Measurements from ENCODE around the gene FUT8.

The FUT8 gene

GRCh38 chr14:65783101-65783500 is 370.6 kb downstream of the FUT8 start:
- H3K4me1 ChIP-seq (ENCODE audit: control insufficient read depth in 1 of 2, insufficient read depth in 2 of 2, low read length in 2 of 2): no peaks in the 10 kb centered on the region
- no peaks in the 10 kb centered on the region for H3K27me3 ChIP-seq (ENCODE audit: low read depth, low read length)
- no peak overlapping the region for H3K4me3 ChIP-seq (ENCODE audit: low read depth in 1 of 2, low read length in 2 of 2)
- no peaks in the 10 kb centered on the region for H3K36me3 ChIP-seq (ENCODE audit: control insufficient read depth in 1 of 2, insufficient read depth in 2 of 2, low read length in 2 of 2)
- H3K9me3 ChIP-seq (ENCODE audit: control insufficient read depth in 1 of 2, low read length in 2 of 2): no peaks in the 10 kb centered on the region
- no peak overlapping the region for H3K27ac ChIP-seq (ENCODE audit: low read length)

- Histone ChIP-seq H3K9me3 (ENCODE audit: control insufficient read depth in 1 of 2, low read length in 2 of 2) (no peaks in the 10 kb centered on the region), H3K36me3 (ENCODE audit: control insufficient read depth in 1 of 2, insufficient read depth in 2 of 2, low read length in 2 of 2) (no peaks in the 10 kb centered on the region), H3K4me1 (ENCODE audit: control insufficient read depth in 1 of 2, insufficient read depth in 2 of 2, low read length in 2 of 2) (no peaks in the 10 kb centered on the region), H3K27ac (ENCODE audit: low read length) (no peak overlapping the region), H3K4me3 (ENCODE audit: low read depth in 1 of 2, low read length in 2 of 2) (no peak overlapping the region), H3K27me3 (ENCODE audit: low read depth, low read length) (no peaks in the 10 kb centered on the region)
Measured at GRCh38 chr14:65783576-65783975, 371.0 kb downstream of the FUT8 start.

GRCh38 chr14:65784574-65784973 is 372.0 kb downstream of the FUT8 start:
- H3K27me3 ChIP-seq (ENCODE audit: low read depth, low read length): no peaks in the 10 kb centered on the region

GRCh38 chr14:65787461-65787860 is 374.9 kb downstream of the FUT8 start:
- H3K4me3 ChIP-seq (ENCODE audit: low read depth in 1 of 2, low read length in 2 of 2): no peak overlapping the region
- H3K4me1 ChIP-seq (ENCODE audit: control insufficient read depth in 1 of 2, insufficient read depth in 2 of 2, low read length in 2 of 2): no peaks in the 10 kb centered on the region
- H3K27ac ChIP-seq (ENCODE audit: low read length): no peak overlapping the region
- H3K9me3 ChIP-seq (ENCODE audit: control insufficient read depth in 1 of 2, low read length in 2 of 2): no peaks in the 10 kb centered on the region
- H3K36me3 ChIP-seq (ENCODE audit: control insufficient read depth in 1 of 2, insufficient read depth in 2 of 2, low read length in 2 of 2): no peaks in the 10 kb centered on the region
- H3K27me3 ChIP-seq (ENCODE audit: low read depth, low read length): no peaks in the 10 kb centered on the region

More at GRCh38 chr14:65784574-65784973, 372.0 kb downstream of the FUT8 start:
- Histone ChIP-seq H3K4me3 (ENCODE audit: low read depth in 1 of 2, low read length in 2 of 2) (no peak overlapping the region), H3K36me3 (ENCODE audit: control insufficient read depth in 1 of 2, insufficient read depth in 2 of 2, low read length in 2 of 2) (no peaks in the 10 kb centered on the region), H3K4me1 (ENCODE audit: control insufficient read depth in 1 of 2, insufficient read depth in 2 of 2, low read length in 2 of 2) (no peaks in the 10 kb centered on the region), H3K9me3 (ENCODE audit: control insufficient read depth in 1 of 2, low read length in 2 of 2) (no peaks in the 10 kb centered on the region), H3K27ac (ENCODE audit: low read length) (no peak overlapping the region)

GRCh38 chr14:65788876-65789275 is 376.3 kb downstream of the FUT8 start:
- Histone ChIP-seq H3K4me3 (ENCODE audit: low read depth in 1 of 2, low read length in 2 of 2) (no peak overlapping the region), H3K9me3 (ENCODE audit: control insufficient read depth in 1 of 2, low read length in 2 of 2) (no peaks in the 10 kb centered on the region), H3K27me3 (ENCODE audit: low read depth, low read length) (no peaks in the 10 kb centered on the region), H3K36me3 (ENCODE audit: control insufficient read depth in 1 of 2, insufficient read depth in 2 of 2, low read length in 2 of 2) (no peaks in the 10 kb centered on the region), H3K4me1 (ENCODE audit: control insufficient read depth in 1 of 2, insufficient read depth in 2 of 2, low read length in 2 of 2) (no peaks in the 10 kb centered on the region), H3K27ac (ENCODE audit: low read length) (no peak overlapping the region)

GRCh38 chr14:65789363-65789762 is 376.8 kb downstream of the FUT8 start:
- no peak overlapping the region for H3K27ac ChIP-seq (ENCODE audit: low read length)
- H3K9me3 ChIP-seq (ENCODE audit: control insufficient read depth in 1 of 2, low read length in 2 of 2): no peaks in the 10 kb centered on the region
- H3K4me3 ChIP-seq (ENCODE audit: low read depth in 1 of 2, low read length in 2 of 2): no peak overlapping the region
- H3K27me3 ChIP-seq (ENCODE audit: low read depth, low read length): no peaks in the 10 kb centered on the region
- H3K4me1 ChIP-seq (ENCODE audit: control insufficient read depth in 1 of 2, insufficient read depth in 2 of 2, low read length in 2 of 2): no peaks in the 10 kb centered on the region
- no peaks in the 10 kb centered on the region for H3K36me3 ChIP-seq (ENCODE audit: control insufficient read depth in 1 of 2, insufficient read depth in 2 of 2, low read length in 2 of 2)

- H3K36me3 ChIP-seq (ENCODE audit: control insufficient read depth in 1 of 2, insufficient read depth in 2 of 2, low read length in 2 of 2): no peaks in the 10 kb centered on the region
- no peaks in the 10 kb centered on the region for H3K27me3 ChIP-seq (ENCODE audit: low read depth, low read length)
- H3K27ac ChIP-seq (ENCODE audit: low read length): no peak overlapping the region
- H3K4me1 ChIP-seq (ENCODE audit: control insufficient read depth in 1 of 2, insufficient read depth in 2 of 2, low read length in 2 of 2): no peaks in the 10 kb centered on the region
- no peak overlapping the region for H3K4me3 ChIP-seq (ENCODE audit: low read depth in 1 of 2, low read length in 2 of 2)
- H3K9me3 ChIP-seq (ENCODE audit: control insufficient read depth in 1 of 2, low read length in 2 of 2): no peaks in the 10 kb centered on the region
Measured at GRCh38 chr14:65790172-65790815, 377.8 kb downstream of the FUT8 start.

GRCh38 chr14:65791191-65791981 is 378.9 kb downstream of the FUT8 start:
- H3K4me3 ChIP-seq (ENCODE audit: low read depth in 1 of 2, low read length in 2 of 2): no peak overlapping the region
- H3K27me3 ChIP-seq (ENCODE audit: low read depth, low read length): no peaks in the 10 kb centered on the region
- no peaks in the 10 kb centered on the region for H3K9me3 ChIP-seq (ENCODE audit: control insufficient read depth in 1 of 2, low read length in 2 of 2)
- no peaks in the 10 kb centered on the region for H3K4me1 ChIP-seq (ENCODE audit: control insufficient read depth in 1 of 2, insufficient read depth in 2 of 2, low read length in 2 of 2)
- H3K36me3 ChIP-seq (ENCODE audit: control insufficient read depth in 1 of 2, insufficient read depth in 2 of 2, low read length in 2 of 2): no peaks in the 10 kb centered on the region
- H3K27ac ChIP-seq (ENCODE audit: low read length): no peak overlapping the region

- Histone ChIP-seq H3K36me3 (ENCODE audit: control insufficient read depth in 1 of 2, insufficient read depth in 2 of 2, low read length in 2 of 2) (no peaks in the 10 kb centered on the region), H3K27ac (ENCODE audit: low read length) (no peak overlapping the region), H3K4me3 (ENCODE audit: low read depth in 1 of 2, low read length in 2 of 2) (no peak overlapping the region), H3K4me1 (ENCODE audit: control insufficient read depth in 1 of 2, insufficient read depth in 2 of 2, low read length in 2 of 2) (no peaks in the 10 kb centered on the region), H3K27me3 (ENCODE audit: low read depth, low read length) (no peaks in the 10 kb centered on the region), H3K9me3 (ENCODE audit: control insufficient read depth in 1 of 2, low read length in 2 of 2) (no peaks in the 10 kb centered on the region)
Measured at GRCh38 chr14:65792208-65792905, 379.8 kb downstream of the FUT8 start.

All from muscle layer of duodenum (tissue), 2 donors.